ENCODE results near the gene LRCH4. TPM values are rescaled to one million over a fixed set of nuclear protein-coding genes. Genes with fewer than 3 reads are reported as not detected.

LRCH4 gene, protein sequence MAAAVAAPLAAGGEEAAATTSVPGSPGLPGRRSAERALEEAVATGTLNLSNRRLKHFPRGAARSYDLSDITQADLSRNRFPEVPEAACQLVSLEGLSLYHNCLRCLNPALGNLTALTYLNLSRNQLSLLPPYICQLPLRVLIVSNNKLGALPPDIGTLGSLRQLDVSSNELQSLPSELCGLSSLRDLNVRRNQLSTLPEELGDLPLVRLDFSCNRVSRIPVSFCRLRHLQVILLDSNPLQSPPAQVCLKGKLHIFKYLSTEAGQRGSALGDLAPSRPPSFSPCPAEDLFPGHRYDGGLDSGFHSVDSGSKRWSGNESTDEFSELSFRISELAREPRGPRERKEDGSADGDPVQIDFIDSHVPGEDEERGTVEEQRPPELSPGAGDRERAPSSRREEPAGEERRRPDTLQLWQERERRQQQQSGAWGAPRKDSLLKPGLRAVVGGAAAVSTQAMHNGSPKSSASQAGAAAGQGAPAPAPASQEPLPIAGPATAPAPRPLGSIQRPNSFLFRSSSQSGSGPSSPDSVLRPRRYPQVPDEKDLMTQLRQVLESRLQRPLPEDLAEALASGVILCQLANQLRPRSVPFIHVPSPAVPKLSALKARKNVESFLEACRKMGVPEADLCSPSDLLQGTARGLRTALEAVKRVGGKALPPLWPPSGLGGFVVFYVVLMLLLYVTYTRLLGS
- 10 to 100 TPM in 11 of 12 donors, not detected in 1; 16.7 to 39.5 (median 23.7) TPM for polyA plus RNA-seq (ENCODE audit: insufficient read length in 12 of 12)
- long read RNA-seq, donor 1, transcript LRCH4-206 (2 exons, 571 nt) = major isoform, 7 of 8 reads
- long read RNA-seq, donor 1, partial matches to known transcripts = 0 of 8 reads
- long read RNA-seq, donor 1, other reads (novel, unspliced or antisense) = 0 of 8 reads
- long read RNA-seq, donor 2, transcript LRCH4-206 (2 exons, 571 nt) = major isoform, 5 of 7 reads
- long read RNA-seq, donor 2, partial matches to known transcripts = 0 of 7 reads
- long read RNA-seq, donor 2, other reads (novel, unspliced or antisense) = 0 of 7 reads
- long read RNA-seq, donor 3, partial matches to known transcripts = 0 of 2 reads
- long read RNA-seq, donor 3, other reads (novel, unspliced or antisense) = 0 of 2 reads
- long read RNA-seq, donor 4, partial matches to known transcripts = 0 of 5 reads
- long read RNA-seq, donor 4, other reads (novel, unspliced or antisense) = 0 of 5 reads
- long read RNA-seq, donor 5, partial matches to known transcripts = 0 of 6 reads
- long read RNA-seq, donor 5, other reads (novel, unspliced or antisense) = 0 of 6 reads
- long read RNA-seq, donor 6, partial matches to known transcripts = 0 of 2 reads
- long read RNA-seq, donor 6, other reads (novel, unspliced or antisense) = 0 of 2 reads
- long read RNA-seq, donor 7, partial matches to known transcripts = 0 of 4 reads
- long read RNA-seq, donor 7, other reads (novel, unspliced or antisense) = 0 of 4 reads
- long read RNA-seq, donor 8, partial matches to known transcripts = 0 of 4 reads
- long read RNA-seq, donor 8, other reads (novel, unspliced or antisense) = 0 of 4 reads
- long read RNA-seq, donor 9, partial matches to known transcripts = 0 of 2 reads
- long read RNA-seq, donor 9, other reads (novel, unspliced or antisense) = 0 of 2 reads
- long read RNA-seq, donor 10, partial matches to known transcripts = 0 of 7 reads
- long read RNA-seq, donor 10, other reads (novel, unspliced or antisense) = 0 of 7 reads
- long read RNA-seq, donor 11, partial matches to known transcripts = 0 of 4 reads
- long read RNA-seq, donor 11, other reads (novel, unspliced or antisense) = 0 of 4 reads

DNA sequence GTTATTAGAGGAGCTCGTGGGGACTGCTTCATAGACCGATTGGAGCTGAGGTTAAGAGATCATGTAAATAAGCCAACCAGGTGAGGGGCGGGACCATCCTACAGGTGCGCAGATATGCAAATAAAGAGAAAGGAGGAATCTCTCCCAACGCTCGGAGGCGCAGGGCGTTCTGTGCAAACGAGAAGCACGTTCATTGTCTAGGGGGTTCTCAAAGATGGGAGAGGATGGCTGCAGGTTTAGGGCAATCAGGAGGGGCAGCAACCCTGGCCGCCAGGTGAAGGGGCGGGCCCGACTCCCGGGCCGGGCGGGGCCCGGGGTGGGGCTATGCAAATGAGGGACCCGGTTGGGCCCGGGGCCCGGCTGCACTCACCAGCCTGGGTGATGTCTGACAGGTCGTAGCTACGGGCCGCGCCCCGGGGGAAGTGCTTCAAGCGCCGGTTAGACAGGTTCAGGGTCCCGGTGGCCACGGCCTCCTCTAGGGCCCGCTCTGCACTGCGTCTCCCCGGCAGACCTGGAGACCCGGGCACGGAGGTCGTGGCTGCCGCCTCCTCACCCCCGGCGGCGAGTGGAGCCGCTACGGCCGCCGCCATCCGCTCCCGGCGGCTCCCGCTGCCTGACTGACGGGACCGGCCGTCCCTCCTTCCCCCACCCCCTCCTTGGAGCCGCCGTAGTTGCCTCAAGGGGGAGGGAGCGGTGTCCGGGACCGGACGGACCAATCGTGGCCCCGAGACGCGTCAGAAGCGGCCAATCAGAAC lies at the start of gene LRCH4:
Gene LRCH4, minus strand, starts transcription at position 619 of the 755 bp plus-strand sequence. Its CDS starts 29 bp downstream, at position 590.
- no peak for DNase-seq

DNA sequence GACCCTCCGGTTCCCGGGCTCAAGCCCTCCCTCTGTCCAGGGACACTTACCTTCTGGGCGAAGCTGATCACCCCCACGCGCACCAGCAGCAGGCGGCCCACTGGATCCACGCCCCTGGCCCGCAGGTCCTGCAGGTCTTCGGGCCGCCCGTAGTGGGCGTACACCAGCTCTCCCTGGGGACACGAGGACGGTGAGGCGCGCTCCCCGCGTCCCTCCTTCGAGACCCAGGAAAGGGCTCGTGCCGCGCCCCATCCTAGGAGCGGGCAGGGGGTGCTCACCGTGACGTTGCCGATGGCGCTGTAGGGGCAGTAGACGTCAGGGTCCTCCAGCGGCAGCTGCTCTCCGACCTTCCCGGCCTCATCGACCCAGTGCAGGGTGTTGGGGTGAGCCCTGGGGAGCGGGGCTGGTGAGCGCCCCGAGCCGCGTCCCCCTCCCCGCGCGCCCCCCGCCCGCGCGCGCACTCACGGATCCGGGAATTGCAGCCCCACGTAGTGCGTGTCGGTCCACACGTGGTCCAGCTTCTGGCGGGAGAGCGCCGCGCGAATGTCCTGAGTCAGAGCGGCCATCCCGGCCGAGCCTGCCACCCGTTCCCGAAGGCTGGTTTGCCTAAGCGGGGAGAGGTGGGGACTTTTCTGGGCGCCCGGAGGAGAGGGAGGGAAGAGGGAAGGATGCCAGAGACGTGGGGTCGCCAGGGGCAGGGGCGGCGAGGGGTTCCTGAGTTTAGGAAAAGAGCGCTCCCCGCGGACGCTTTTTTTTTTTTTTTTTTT lies 47.2 kb upstream of the LRCH4 start:
- no peak for DNase-seq

DNA sequence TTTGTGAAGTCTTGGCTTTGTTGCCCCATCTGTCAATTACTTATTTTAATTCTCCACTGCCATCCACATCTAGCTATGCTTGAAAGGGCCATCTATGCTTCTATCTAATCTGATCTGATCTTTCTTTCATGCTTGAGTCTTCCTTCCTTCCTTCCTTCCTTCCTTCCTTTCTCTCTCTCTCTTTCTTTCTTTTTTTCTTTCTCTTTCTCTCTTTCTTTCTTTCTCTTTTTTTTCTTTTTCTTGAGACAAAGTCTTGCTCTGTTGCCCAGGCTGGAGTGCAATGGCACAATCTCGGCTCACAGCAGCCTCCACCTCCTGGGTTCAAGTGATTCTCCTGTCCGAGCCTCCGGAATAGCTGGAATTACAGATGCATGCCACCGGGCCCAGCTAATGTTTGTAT lies 44.1 kb upstream of the LRCH4 start:
- DNase-seq = no peak

DNA sequence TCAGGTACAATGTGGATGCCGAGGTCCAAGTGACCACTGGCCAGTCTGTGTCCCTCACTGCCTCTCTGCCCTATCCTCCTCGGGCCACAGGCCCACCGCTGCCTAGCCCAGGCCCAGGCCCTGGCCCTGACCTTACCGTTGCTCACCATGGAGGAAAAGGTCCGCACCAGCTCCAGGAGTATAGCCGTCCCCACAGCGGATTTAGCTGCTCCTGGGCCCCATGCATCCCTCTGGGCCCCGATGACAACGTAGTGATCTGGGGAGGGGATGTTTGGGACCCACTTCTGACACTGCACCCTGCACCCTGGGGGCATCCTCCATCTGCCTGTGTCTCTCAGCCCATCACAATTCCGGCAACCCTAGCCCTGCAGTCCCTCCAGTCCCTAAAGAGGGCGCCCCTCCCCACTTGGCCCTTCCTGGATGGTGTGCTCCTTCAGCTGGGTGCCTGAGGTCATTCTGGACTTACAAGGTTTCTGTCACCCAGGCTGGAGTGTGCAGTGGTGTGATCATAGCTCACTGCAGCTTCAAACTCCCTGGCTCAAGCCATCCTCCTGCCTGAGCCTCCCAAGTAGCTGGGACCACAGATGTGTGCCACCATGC lies 43.3 kb upstream of the LRCH4 start:
- no peak for DNase-seq

DNA sequence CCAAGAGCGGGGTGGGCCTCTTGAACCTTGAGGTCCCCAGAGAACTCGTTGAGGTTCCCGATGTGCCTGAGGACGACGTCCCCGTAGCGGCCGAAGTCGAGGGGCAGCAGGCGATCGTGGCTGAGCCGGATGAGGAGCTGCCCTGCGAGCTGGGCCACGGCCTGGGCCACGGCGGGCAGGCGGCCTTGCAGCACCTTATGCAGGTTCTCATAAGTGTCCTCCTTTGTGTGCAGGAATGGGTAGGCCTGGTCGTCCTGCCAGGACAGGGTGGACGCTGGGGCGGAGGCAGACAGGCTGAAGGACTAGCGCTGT lies 41.3 kb upstream of the LRCH4 start:
- DNase-seq = no peak

DNA sequence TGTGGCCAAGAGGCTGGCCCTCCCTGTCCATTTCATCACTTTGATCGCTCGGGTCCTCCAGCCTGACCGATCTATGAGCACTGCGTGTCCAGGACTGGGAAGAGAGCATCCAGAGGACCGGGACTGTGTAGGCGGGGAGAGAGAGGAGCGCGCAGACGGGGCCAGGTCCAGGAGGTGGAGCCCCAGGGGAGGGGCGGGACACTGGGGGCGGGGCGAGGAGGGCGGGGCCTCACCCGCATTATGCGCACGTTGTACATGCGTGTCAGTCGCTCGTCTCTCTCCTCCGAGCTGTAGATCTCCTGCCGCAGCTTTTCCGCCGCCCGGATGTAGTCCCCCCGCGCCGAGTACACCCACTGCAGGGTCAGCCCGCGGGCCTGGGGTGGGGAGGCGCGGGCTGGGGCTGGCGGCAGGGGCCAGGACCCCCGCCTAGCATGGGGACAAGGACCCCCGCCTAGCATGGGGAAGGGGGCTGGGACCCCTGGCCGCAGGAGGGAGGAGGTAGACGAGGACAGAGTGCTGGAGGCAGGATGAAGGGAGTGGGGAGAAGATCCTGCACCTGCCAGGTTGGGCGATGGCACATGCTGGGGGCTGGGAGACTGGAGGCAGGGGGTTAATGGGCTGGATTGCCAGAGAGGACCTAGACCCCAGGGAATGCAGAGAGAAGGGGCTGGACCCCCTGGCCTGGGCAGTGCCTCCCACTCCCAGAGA lies 40.8 kb upstream of the LRCH4 start:
- peak; percentile 70 for DNase-seq

DNA sequence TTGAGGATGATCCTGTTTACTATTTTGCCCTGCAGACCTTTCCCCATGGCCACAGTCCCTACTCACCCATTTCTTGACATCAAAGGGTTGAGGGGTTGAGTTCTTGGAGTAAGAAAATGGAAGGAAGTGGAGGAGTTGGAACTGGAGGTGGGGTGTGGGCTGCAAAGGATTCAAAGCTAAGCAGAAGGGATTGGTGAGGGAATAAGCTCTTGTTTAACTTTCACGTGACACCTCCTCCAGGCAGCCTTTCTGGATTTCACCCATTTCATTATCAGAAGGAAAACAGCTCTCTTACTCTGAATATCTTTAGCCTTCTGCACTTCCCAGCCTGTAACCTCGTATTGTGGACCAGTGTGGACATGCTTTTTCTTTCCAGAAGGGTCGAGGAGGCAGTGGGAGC lies 40.1 kb upstream of the LRCH4 start:
- no peak for DNase-seq

DNA sequence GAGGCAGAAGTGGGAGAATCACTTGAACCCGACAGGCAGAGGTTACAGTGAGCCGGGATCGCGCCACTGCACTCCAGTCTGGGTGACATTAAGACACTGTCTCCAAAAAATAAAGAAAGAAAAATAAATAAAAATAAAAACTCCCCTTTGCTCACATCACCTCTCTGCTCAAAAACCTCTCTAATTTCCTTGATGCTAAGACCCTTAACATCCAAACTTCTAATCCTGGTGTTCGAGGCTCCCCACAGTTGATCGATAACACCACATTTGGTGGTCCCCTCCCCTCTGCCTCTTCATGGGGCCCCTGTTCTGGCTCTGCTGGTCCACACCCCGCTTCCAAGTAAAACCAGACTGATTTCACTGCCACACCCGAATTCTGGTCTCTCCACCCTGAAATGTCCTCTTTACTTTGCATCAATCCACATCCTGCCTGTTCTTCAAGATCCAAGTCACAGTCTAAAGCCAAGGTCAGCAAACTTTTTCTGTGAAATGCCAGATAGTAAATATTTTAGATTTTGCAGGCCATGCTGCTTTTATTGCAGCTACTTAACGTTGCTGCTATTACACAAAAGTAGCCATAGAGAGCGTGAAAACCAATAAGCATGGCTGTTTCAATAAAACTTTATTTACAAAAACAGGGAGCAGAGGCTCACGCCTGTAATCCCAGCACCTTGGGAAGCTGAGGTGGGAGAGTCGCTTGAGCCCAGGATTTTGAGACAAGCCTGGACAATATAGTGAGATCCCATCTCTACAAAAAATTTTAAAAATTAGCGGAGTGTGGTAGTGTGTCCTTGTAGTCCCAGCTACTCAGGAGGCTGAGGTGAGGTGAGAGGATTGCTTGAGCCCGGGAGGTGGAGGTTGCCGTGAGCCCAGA lies 38.3 kb upstream of the LRCH4 start:
- no peak for DNase-seq

DNA sequence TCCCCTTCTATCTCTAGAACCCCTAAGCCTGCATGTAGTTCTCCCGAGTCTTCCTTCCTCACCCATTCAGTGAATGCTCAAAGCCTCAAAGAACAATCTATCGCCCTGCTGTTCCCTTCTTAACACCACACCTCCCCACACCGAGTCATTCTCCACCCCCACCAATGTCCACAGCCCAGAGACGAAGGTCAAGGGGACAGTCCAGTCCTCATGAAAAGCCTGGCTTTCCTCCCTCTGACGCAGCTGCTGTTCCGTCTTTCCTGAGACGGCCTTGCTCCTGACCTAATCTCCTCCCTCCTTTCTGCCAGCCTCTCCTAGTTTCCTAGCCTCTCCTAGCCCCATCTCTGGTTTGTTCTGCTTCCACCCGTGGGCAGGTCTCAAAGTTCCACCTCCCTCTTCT lies 35.6 kb upstream of the LRCH4 start:
- no peak for DNase-seq

DNA sequence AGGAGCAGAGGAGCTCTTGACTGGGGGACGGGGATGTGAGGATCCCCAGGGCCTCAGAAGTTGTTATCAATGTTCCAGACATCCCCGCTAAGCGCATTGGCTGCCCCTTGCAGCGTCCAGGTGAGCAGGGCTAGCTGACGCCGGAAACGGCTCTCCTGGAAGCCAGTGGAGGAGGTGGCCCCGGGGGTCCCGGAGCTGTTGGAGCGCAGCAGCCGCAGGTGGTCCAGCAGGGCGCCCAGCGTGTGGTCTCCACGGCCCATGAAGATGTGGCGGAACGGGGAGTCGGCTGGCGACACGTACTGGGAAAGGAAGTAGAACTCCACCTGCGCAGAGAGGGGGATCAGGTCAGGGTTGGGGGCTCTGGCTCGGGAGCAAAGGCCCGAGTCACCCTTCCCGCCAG lies 34.9 kb upstream of the LRCH4 start:
- DNase-seq = no peak

DNA sequence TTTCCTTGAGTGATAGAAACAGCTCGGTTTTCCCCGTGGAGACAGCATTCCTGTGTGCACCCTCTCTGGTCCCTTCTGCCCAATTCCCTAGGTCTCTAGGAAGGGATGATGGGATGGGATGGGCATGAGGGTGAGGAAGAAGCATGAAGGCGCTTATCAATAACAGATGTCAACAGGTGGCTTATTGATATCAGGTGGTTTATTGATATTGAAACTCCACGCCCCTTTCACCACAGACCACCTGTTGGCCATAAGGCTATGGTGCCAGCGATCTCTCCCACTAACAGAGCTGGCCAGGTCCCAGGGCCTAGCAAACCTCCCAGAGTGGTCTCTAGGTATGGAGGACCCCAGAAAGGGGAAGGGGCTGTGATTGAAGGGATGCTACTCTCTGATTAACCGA lies 34.3 kb upstream of the LRCH4 start:
- DNase-seq = no peak

DNA sequence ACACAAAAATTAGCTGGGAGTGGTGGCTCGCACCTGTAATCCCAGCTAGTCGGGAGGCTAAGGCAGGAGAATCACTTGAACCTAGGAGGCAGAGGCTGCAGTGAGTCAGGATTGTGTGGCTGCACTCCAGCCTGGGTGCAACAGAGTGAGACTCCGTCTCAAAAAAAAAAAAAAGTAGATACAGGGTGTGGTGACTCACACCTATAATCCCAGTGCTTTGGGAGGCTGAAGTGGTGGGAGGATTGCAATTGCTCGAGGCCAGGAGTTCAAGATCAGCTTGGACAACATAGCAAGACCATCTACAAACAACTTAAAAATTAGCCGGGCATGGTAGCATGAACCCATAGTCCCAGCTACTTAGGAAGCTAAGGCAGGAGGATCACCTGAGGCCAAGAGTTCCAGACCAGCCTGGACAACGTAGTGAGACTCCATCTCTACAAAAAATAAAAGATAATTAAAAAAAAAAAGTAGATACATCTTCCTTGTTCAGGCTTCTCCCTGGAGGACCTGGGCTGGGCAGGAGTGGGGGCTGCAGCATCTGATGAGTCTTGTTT lies 28.5 kb upstream of the LRCH4 start:
- DNase-seq = no peak

DNA sequence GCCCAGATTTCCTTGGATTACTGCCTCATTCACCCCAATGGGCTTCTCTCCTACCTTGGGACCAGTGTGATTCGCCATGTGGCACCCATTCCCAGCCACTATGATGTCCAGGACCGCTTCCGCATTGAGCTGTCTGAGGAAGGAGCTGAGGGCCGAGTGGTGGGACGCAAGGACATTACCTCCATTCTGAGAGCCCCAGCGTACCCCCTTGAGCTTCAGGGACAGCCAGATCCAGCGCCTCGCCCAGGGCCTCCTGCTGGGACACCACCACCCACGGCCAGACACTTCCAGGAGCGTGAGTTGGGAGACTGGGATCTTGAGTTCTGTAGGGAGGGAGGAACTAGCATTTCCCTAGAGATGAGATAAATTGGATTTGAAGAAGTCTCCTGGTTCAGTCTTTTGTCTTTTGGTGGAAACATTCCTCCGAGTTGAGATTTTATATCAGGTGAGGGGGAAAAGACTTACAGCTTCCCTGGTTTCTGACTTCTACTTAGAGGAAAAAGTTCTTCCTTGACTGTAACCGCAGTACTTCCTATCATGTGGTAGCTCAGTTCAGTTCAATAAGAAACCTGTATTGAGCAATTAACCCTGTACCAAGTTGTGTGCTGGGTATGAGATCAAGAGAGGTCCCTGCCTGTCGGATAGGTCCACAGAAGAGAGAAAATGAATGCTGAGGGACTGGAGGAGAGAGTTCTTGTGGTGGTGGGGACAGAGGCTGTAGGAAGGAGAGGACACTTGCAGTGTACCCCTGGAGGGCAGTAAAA lies 27.7 kb upstream of the LRCH4 start:
- no peak for DNase-seq

DNA sequence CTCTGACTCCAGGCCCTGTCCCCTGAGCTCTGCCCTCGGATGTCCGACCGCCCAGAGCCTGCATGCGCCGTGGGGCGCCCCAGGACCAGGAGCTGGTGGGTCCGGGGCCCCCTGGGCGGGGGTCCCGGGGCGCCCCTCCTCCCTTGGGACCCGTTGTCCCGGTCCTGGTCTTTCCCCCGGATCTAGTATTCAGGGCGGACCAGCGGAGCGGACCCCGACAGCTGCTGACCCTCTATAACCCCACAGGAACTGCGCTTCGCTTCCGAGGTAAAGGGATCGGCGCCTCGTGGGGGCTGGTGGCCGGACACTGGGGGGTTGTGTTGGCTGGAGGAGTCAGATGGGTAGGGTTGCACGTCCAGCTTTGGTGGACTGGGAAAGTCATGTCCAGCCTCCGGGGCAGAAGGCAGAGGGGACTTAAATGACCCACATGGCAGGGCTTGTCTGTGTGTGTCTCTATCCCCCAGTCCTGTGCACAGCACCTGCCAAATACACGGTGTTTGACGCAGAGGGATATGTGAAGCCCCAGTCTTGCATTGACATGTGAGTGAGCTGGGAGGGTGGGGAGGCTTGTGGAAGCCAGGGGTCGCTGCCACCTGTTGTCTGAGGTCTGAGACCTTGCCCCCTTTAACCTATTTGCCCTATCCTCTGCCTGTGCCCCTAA lies 26.9 kb upstream of the LRCH4 start:
- no peak for DNase-seq

DNA sequence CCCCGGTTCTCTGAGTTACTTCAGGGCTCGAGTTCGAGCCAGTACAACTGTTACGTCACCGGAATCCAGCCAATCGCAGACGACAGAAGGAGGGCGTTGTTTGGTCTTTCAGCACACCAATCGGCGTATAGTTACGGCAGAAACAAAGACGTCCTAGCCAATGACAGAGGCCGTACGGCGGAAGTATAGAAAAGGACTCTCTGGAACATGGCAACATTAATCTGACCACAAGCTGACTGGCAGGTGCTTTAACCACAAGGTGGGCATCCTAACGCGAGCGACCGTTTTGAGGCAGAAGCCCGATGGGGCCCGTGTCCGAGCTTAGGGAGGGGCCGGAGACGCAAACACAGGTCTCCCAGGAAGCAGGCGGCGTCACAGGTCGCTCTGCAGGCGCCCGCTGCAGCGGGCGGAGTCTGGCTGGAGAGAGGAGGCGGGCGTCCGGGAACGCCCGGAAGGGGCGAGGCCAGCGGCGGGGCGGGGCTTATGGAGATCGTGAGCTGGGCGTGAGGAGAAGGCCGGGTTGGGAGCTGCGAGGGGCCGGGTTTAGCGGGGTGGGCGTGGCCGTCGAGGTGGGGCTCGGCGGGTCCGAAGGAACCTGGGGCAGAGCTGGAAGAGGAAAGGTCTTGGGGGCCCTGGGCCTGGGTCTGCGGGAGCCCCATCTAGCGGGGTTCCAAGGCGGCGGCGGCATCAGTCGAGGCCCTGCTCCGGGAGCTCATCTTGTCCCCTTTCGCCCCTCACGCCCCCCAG lies 26.2 kb upstream of the LRCH4 start, which contains the start of gene MOSPD3:
Gene MOSPD3, plus strand, starts transcription at position 558 of the 747 bp plus-strand sequence. CDS start 252 bp downstream, outside the sequence.
- peak; percentile 100 for DNase-seq
